Measurements from ENCODE around the gene UFSP1.
"Not testable (repeated sequence)": the region's sequence is repeated elsewhere in the genome, so short reads cannot be mapped to it uniquely, and the experiment has no call there.

Gene UFSP1

GRCh38 chr7:100888988-100889750 is at the start of gene UFSP1:
UFSP1 (minus strand) TSS chr7:100889715; CDS start chr7:100889271, 444 bp downstream.
- no peak for DNase-seq

GRCh38 chr7:100936167-100936566 is 46.7 kb upstream of the UFSP1 start:
- DNase-seq: not testable (repeated sequence)

DNA sequence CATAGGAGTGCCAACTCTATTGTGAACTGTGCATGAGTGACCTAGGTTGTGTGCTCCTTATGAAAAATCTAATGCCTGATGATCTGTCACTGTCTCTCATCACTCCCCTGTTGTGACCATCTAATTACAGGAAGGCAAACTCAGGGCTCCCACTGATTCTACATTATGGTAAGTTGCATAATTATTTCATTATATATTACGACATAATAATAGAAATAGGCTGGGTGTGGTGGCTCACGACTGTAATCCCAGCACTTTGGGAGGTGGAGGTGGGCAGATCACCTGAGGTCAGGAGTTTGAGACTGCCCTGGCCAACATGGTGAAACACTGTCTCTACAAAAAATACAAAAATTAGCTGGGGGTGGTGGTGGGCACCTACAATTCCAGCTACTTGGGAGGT is 45.9 kb upstream of the UFSP1 start:
- DNase-seq: not testable (repeated sequence)

DNA sequence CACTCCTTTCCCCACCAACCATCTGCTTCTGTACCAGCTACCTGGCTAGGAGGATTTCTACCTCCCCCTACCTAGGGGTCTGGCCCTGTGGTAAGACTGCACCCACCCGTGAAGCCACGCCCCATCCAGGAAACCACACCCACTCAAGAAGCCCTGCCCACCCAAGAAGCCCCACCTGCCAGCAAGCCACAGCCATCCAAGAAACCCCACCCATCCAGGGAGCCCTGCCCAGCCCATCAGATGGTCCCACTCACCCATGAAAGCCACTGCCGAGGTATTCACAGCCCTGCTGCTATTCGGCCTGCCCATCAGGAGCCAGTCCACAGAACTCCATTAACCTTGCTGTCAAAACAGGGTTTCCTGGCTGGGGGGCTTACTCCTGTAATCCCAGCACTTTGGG is 44.2 kb upstream of the UFSP1 start:
- DNase-seq: no peak

DNA sequence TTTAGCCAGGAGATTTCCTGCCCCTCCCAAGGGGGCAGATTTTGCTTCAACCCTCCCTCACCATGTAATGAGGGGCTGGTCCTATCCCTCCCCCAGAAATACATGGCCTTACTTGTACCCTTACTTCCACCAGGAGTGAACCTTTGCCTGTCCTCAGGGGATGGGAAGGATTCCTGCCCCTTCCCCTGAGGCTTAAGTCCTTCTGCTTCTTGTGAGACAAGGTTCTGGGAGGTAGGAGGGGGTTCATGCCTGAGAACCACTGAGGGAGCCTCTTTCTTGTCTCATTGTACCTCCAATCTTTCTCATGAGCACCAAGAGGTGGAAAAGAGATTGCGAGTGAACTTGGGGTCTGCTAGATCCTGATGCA is 40.3 kb upstream of the UFSP1 start:
- no peak for DNase-seq

DNA sequence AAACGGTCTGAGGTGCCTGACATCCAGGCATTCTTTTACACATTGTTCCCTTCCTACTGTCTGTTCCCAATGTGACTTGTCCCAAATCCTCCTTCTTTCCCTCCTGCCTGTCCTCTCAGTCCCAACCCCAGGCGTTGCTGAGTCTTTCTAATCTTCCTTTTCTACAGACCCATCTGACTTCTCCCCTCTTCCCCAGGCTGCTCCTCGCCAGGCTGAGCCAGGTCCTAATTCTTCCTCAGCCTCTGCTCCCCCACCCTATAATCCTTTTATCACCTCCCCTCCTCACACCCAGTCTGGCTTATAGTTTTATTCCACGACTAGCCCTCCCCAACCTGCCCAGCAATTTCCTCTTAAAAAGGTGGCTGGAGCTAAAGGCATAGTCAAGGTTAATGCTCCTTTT is 34.1 kb upstream of the UFSP1 start:
- not testable (repeated sequence) for DNase-seq

GRCh38 chr7:100921039-100921438 is 31.5 kb upstream of the UFSP1 start:
- DNase-seq: no peak

DNA sequence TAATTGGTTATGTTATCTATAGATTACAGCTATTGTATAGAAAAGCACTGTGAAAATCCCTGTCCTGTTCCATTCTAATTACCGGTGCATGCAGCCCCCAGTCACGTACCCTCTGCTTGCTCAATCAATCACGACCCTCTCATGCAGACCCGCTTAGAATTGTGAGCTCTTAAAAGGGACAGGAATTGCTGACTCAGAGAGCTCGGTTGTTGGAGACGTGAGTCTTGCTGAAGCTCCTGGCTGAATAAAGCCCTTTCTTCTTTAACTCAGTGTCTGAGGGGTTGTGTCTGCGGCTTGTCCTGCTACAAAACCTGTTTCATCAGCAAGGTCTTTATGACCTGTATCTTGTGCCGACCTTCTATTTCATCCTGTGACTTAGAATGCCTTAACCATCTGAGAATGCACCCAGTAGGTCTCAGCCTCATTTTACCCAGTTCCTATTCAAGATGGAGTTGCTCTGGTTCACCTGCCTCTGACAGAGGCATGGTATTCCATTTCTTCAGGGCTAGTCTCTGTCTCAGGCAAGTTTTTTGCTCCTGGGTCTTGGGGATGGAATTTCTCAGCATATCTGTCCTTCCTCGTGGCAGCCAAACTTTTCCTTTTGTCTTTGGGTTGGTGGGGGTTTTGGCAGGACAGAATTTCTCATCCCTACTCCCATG is 30.4 kb upstream of the UFSP1 start:
- DNase-seq: not testable (repeated sequence)

- DNase-seq: not testable (repeated sequence)
Measured at GRCh38 chr7:100919335-100919734, 29.8 kb upstream of the UFSP1 start.

DNA sequence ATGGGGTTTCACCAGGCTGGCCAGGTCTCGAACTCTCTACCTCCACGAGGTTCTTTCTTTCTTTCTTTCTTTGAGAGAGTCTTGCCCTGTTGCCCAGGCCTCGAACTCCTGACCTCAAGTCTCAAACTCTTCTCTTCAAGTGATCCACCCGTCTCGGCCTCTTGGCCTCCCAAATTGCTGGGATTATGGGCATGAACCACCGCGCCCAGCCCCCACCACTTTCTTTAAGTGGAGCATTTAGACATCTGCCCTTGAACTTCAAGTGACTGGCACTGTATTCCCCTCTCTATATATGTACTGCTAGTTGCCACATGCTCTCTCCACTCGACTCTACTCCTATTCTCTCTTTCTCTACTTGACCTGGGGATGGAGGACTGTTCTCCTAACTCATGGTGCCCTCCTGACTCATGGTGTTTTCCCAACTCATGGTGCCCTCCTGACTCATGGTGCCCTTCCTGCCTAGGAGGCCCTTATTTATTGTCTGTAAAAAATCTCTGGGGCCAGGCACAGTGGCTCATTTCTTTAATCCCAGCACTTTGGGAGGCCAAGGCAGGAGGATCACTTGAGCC is 25.4 kb upstream of the UFSP1 start:
- DNase-seq: no peak

DNA sequence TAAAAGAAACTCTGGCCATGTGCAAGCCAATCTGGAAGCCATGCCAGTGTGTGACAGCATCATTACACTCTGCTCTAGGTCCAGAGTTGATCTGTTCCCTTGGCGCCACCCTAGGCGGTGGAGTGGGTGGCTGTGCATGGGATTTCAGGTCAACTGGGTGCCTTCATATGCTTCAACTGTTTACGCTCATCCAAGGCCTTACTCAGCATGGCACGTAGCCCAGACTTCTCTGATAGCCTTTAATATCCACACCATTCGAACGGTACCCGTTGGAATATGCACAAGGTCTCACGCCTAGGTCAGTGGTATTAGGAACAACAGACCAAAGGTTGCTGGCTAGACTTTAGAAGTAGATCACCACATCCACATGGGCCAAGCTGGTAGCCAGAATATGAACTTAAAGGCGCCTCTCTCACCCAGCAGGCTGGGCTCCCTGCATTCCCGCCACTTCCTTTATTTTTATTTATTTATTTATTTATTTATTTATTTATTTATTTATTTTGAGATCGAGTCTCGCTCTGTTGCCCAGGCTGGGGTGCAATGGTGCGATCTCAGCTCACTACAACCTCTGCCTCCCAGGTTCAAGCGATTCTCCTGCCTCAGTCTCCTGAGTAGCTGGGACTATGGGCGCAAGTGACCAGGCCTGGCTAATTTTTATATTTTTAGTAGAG is 24.8 kb upstream of the UFSP1 start:
- DNase-seq: no peak

DNA sequence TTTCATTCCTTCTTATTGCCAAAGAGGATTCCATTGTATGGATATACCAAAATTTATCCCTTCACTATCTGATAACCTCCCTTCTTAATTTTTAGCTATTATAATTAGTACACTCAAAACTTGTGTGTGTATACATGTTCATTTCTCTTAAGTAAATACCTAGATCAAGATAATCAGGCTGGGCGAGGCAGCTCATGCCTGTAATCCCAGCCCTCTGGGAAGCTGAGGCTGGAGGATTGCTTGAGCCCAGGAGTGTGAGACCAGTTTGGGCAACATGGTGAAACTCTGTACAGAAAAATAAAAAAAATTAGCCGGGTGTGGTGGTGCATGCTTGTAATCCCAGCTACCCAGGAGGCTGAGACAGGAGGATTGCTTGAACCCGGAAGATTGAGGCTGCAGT is 22.0 kb upstream of the UFSP1 start:
- no peak for DNase-seq

GRCh38 chr7:100910443-100910842 is 20.9 kb upstream of the UFSP1 start:
- not testable (repeated sequence) for DNase-seq

DNA sequence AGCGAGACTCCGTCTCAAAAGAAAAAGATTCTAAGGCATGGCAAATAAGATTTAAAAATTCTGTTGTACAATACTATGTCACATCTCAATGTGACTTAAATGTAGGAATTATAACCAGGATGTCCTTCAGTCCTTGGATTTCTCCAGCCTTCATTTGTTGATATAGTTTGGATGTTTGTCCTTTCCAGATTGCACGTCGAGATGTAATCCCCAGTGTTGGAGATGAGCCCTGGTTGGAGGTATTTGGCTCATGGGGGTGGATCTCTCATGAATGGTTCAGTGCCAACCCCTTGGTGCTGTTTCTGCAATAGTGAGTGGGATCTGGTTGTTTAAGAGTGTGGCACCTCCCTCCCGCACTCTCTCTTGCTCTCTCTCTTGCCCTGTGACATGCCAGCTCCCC is 19.0 kb upstream of the UFSP1 start:
- no peak for DNase-seq

GRCh38 chr7:100902638-100903037 is 13.1 kb upstream of the UFSP1 start:
- no peak for DNase-seq

DNA sequence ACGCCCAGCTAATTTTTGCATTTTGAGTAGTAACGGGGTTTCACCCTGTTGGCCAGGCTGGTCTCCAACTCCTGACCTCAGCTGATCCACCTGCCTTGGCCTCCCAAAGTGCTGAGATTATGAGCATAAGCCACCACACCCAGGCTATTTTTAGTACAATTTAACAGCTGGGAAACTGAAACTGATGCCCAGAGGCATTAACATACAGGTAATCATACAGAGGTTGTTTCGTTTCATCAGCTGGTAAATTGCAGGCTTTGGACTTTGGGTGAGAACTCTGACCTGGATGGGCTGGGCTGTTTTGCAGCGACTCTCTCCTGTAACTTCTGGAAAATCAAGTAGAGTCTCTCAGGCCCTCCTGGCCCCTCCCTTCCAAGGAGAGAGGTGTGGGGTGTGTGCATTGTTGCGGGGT is 12.4 kb upstream of the UFSP1 start:
- DNase-seq: no peak

DNA sequence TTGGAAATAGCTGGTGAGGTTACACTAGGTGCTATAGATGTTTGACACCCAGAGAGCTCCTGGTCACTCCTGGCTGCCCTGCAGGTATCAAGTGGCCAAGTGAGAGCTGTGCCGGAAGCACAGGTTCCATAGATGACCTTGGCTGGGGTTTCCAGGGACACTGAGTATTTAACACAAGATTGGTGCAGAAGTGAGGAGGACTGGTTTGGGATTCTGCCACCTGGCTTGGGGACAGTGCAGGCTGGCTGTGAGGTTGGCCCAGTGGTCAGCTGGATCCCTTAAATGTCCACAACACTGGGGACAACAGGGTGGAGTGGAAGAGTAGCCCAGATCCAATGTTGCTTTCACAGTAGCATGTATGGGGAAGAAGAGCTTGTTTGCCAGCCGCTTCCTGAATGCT is 11.5 kb upstream of the UFSP1 start:
- no peak for DNase-seq

DNA sequence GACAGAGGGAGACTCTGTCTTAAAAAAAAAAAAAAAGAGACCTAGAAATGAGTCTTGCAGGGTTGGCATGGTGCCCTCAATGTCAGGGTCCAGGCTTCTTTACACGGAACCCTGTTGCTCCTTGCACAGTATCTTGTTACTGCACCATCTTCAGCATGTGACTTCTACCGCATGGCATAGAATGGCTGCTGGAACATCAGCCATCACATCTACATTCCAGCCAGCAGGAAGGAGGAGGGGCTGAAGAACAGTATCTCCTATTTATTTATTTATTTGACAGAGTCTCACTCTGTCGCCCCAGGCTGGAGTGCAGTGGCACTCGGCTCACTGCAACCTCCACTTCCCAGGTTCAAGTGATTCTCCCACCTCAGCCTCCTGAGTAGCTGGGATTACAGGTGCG is 9.9 kb upstream of the UFSP1 start:
- no peak for DNase-seq

GRCh38 chr7:100897772-100898454 is 8.4 kb upstream of the UFSP1 start:
- DNase-seq: no peak

DNA sequence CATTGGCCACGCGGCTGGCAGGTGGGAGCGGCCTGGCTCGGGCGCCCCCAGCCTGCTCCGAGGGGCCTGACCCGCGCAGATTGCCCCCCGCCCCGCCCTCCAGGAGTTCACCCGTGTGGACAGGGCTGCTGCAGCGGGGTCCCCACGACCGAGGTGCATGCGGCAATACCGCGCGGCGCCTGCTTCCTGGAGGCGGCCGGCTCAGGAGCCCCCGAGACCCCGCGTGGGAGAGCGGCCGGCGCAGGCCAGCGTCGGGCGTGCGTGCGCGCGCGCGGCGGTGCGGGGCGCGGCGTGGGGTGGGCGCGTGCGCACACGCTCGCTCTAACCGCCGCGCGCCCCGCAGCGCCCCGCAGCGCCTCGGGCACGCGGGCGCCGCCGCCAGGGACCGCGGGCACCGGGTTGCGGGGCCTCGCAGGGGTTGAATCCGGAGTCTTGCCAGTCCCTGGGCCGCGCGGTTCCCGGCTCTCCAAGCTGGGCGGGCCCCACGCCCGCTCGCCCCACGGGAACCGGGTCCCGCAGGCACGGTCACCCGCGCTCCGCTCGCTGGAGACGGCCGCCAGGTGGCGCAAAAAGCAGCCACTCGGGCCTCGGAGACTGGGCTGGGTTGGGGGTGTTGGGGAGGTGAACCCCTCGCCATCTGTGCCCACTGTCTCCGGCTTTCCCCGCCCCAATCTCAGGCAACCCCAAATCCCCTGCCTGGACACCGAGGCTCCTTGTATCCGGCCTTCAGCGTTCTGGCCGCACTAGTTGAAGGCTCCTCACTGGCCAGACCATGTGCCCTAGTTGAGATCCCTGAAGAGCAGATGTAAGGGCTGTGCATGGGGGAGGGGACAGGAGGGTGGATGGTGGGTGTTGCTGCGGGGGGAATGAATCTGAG is 7.5 kb upstream of the UFSP1 start:
- peak; percentile 42 to 53 for DNase-seq

- DNase-seq: no peak
Measured at GRCh38 chr7:100895956-100896731, 6.6 kb upstream of the UFSP1 start.

DNA sequence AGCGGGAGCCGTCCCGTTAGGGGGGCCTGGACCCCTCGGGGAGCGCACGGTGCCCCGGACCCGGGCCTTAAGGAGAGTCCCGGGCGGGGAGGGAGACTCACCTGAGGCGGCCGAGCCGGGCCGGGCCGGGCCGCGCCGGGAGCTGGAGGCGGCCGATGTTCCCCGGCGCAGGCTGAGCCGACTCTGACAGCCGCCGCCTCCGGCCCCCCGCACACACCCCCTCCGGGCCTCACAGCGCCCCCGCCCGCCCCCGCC is 6.1 kb upstream of the UFSP1 start, which contains the start of gene ACHE:
Gene ACHE (minus strand): TSS at position 188 of the 255 bp plus-strand sequence. CDS start 1,656 bp downstream, outside the sequence.
- DNase-seq: no peak

Measured in activated CD4-positive, alpha-beta T cell treated with anti-CD3 and anti-CD28 coated beads, Interleukin-2, amount 50 U/mL, for 4 hours (primary cell).